ENCODE data around the gene SNX14.

- TF ChIP-seq POLR2AphosphoS5 (IDR thresholded peaks at IDR 0.05; ENCODE audit: low read depth, low read length) (no peak), POLR2A (IDR thresholded peaks at IDR 0.05; ENCODE audit: low read depth, low read length) (no peak), TAF1 (IDR thresholded peaks at IDR 0.05; ENCODE audit: low read depth, low read length) (no peak), POU2F2 (IDR thresholded peaks at IDR 0.05; ENCODE audit: low read depth, low read length) (no peak), SPI1 (IDR thresholded peaks at IDR 0.05; ENCODE audit: low read depth, low read length) (no peak)
Measured at GRCh38 chr6:85465762-85466161, 127.9 kb downstream of the SNX14 start.

Data from GM12891 (cell line).